ENCODE measurements around the gene SYNPO. TPM values are rescaled to one million over a fixed set of nuclear protein-coding genes. Genes with fewer than 3 reads are reported as not detected.

The SYNPO gene
- total and polyA plus RNA-seq, 5 donors from 2014 or later = 0.07 TPM; not detected in 4

DNA sequence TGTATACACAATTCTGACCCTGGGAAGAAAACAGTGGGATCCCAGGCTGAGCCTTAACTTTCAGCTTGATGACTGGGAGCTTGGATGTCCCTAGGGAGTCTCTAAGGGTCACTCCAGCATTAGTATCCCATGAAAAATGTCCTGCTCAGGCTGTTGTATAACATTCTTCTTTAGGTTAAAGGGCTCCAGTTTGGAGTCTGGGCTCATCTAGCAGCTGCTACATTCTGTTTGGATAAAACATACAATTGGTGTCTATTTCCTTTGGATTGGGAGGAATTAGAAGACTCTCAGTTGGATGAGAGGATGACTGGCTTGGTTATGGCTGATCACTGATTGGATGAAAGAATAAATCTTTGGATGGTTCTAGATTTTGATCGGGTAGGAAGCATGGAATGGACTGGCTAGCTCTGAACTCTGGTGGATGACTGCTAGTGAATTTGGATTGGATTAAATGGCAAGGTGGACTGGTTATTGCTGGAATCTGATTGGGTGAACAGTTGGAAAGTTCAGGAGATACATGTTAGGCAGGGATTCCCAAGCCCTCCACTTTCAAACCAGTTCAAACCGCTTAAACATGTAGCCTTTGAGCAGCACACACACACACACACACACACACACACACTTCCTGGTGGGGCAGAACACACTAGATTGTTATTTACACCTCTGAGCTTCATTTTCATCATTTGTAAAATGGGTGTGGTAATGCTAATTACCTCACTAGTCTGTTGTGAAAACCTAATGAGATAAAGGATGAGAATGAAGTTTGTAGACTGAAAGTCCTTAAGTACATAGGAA is 13.5 kb downstream of the SYNPO start:
- H3K4me3 Mint-ChIP-seq = peak overlapping the region in 2 of 4 donors; percentile 10 to 76
- Histone ChIP-seq H3K27ac (ENCODE audit: insufficient read depth, low read length, poor library complexity, severe bottlenecking) (no peak overlapping the region), H3K4me1 (ENCODE audit: control insufficient read depth, insufficient read depth, low read length, poor library complexity, severe bottlenecking) (peaks cover 7% of the 10 kb centered on the region), H3K27me3 (ENCODE audit: control insufficient read depth, insufficient read depth, low read length) (no peaks in the 10 kb centered on the region), H3K4me3 (ENCODE audit: low read depth, low read length) (no peak overlapping the region), H3K36me3 (ENCODE audit: control insufficient read depth, insufficient read depth, low read length) (no peaks in the 10 kb centered on the region), H3K9me3 (ENCODE audit: control insufficient read depth in 2 of 2, low read length in 2 of 2) (no peaks in the 10 kb centered on the region)
- ATAC-seq (ENCODE audit: low read depth in 2 of 2) = no peak
- H3K4me1 Mint-ChIP-seq = peaks cover 4 to 9% (median 7%) of the 10 kb centered on the region in 4 donors
- no peaks in the 10 kb centered on the region for H3K36me3 Mint-ChIP-seq
- H3K27me3 Mint-ChIP-seq = peaks cover 30% of the 10 kb centered on the region
- peaks cover 0 to 2% (median 0%) of the 10 kb centered on the region in 7 donors for H3K9me3 Mint-ChIP-seq
- H3K27ac Mint-ChIP-seq = peak overlapping the region in 1 of 3 donors; percentile 39
- peak in 1 of 3 donors; percentile 33 for DNase-seq

DNA sequence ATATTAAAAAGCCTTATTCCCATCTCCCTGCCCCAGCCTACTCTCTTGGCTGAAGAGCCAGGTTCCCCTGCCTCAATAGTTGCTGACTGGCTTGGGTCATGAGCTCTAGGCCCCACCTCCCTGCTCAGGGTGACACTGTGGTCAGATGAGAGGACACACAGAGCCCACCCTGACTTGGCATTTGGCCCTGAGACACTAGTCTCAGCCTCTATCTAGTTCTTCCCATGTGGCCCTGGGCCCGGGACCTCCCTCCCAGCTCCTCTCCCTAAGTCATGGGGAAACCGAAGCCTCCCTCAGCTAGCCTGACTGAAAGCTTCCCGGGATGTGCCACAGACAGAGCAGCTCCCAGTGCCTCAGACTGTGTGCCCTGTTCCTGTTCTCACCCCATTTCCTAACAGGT is 14.8 kb downstream of the SYNPO start:
- DNase-seq = no peak
- no peak for ATAC-seq (ENCODE audit: low read depth in 2 of 2)
- Histone ChIP-seq H3K27me3 (ENCODE audit: control insufficient read depth, insufficient read depth, low read length) (no peaks in the 10 kb centered on the region), H3K27ac (ENCODE audit: insufficient read depth, low read length, poor library complexity, severe bottlenecking) (no peak overlapping the region), H3K4me1 (ENCODE audit: control insufficient read depth, insufficient read depth, low read length, poor library complexity, severe bottlenecking) (peaks cover 7% of the 10 kb centered on the region), H3K9me3 (ENCODE audit: control insufficient read depth in 2 of 2, low read length in 2 of 2) (no peaks in the 10 kb centered on the region), H3K4me3 (ENCODE audit: low read depth, low read length) (no peak overlapping the region), H3K36me3 (ENCODE audit: control insufficient read depth, insufficient read depth, low read length) (no peaks in the 10 kb centered on the region)
- peaks cover 26% of the 10 kb centered on the region for H3K27me3 Mint-ChIP-seq
- H3K36me3 Mint-ChIP-seq = no peaks in the 10 kb centered on the region
- H3K4me3 Mint-ChIP-seq = peak overlapping the region in 2 of 4 donors; percentile 27 to 82
- H3K4me1 Mint-ChIP-seq = peaks cover 4 to 9% (median 7%) of the 10 kb centered on the region in 4 donors
- H3K9me3 Mint-ChIP-seq = peaks cover 0 to 2% (median 0%) of the 10 kb centered on the region in 7 donors
- H3K27ac Mint-ChIP-seq = no peak overlapping the region

DNA sequence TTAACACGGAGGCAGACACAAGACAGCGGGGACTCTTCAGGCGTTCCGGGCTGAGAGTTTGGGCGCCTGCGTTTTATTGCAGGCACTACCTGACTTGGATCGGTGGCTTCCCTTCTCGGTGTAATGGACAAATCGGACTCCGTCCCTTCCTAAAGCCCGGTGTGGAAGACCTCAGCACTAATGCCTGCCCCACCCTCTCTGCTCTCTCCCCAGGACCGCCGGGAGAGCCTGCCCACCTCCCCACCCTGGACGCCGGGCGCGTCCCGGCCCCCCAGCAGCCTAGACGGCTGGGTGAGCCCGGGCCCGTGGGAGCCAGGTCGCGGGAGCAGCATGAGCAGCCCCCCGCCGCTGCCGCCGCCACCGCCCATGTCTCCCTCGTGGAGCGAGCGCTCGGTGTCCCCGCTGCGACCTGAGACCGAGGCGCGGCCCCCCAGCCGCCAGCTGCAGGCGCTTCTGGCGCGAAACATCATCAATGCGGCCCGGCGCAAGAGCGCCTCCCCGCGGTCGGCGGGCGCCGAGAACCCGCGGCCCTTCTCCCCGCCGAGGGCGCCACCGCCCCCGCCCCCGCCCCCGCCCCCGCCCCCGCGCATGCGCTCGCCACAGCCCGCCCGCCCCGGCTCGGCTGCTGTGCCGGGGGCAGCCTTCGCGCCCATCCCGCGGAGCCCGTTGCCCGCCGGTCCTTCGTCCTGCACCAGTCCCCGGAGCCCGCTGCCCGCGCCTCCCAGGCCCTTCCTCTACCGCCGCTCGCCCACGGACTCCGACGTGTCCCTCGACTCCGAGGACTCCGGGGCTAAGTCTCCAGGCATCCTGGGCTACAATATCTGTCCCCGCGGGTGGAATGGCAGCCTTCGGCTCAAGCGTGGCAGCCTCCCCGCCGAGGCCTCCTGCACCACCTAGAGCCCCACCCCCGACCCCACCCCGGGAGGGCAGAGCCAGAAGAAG is 16.0 kb downstream of the SYNPO start:
- Histone ChIP-seq H3K27ac (ENCODE audit: insufficient read depth, low read length, poor library complexity, severe bottlenecking) (no peak overlapping the region), H3K27me3 (ENCODE audit: control insufficient read depth, insufficient read depth, low read length) (no peaks in the 10 kb centered on the region), H3K4me1 (ENCODE audit: control insufficient read depth, insufficient read depth, low read length, poor library complexity, severe bottlenecking) (peaks cover 7% of the 10 kb centered on the region), H3K9me3 (ENCODE audit: control insufficient read depth in 2 of 2, low read length in 2 of 2) (no peaks in the 10 kb centered on the region), H3K36me3 (ENCODE audit: control insufficient read depth, insufficient read depth, low read length) (no peaks in the 10 kb centered on the region), H3K4me3 (ENCODE audit: low read depth, low read length) (peak overlapping the region; percentile 53)
- H3K27ac Mint-ChIP-seq = peak overlapping the region in 1 of 3 donors; percentile 77
- DNase-seq = peak; percentile 69 to 81 (median 70)
- peak overlapping the region; percentile 76 to 90 (median 82) for H3K4me3 Mint-ChIP-seq
- H3K36me3 Mint-ChIP-seq = no peaks in the 10 kb centered on the region
- peaks cover 4 to 9% (median 7%) of the 10 kb centered on the region in 4 donors for H3K4me1 Mint-ChIP-seq
- peaks cover 27% of the 10 kb centered on the region for H3K27me3 Mint-ChIP-seq
- peaks cover 0 to 2% (median 0%) of the 10 kb centered on the region in 7 donors for H3K9me3 Mint-ChIP-seq
- ATAC-seq (ENCODE audit: low read depth in 2 of 2) = peak; percentile 80 to 83

DNA sequence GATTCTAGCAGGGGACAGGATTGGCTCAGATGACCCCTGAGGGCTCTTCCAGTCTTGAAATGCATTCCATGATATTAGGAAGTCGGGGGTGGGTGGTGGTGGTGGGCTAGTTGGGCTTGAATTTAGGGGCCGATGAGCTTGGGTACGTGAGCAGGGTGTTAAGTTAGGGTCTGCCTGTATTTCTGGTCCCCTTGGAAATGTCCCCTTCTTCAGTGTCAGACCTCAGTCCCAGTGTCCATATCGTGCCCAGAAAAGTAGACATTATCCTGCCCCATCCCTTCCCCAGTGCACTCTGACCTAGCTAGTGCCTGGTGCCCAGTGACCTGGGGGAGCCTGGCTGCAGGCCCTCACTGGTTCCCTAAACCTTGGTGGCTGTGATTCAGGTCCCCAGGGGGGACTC is 17.7 kb downstream of the SYNPO start:
- Mint-ChIP-seq H3K9me3 (peaks cover 0 to 2% (median 0%) of the 10 kb centered on the region in 7 donors), H3K4me3 (peak overlapping the region; percentile 40 to 82 (median 76)), H3K27ac (no peak overlapping the region), H3K27me3 (peaks cover 30% of the 10 kb centered on the region), H3K36me3 (no peaks in the 10 kb centered on the region), H3K4me1 (peaks cover 4 to 9% (median 7%) of the 10 kb centered on the region in 4 donors)
- Histone ChIP-seq H3K27ac (ENCODE audit: insufficient read depth, low read length, poor library complexity, severe bottlenecking) (no peak overlapping the region), H3K4me1 (ENCODE audit: control insufficient read depth, insufficient read depth, low read length, poor library complexity, severe bottlenecking) (peaks cover 7% of the 10 kb centered on the region), H3K36me3 (ENCODE audit: control insufficient read depth, insufficient read depth, low read length) (no peaks in the 10 kb centered on the region), H3K4me3 (ENCODE audit: low read depth, low read length) (no peak overlapping the region), H3K9me3 (ENCODE audit: control insufficient read depth in 2 of 2, low read length in 2 of 2) (no peaks in the 10 kb centered on the region), H3K27me3 (ENCODE audit: control insufficient read depth, insufficient read depth, low read length) (no peaks in the 10 kb centered on the region)
- DNase-seq (no peak), ATAC-seq (ENCODE audit: low read depth in 2 of 2) (no peak)

DNA sequence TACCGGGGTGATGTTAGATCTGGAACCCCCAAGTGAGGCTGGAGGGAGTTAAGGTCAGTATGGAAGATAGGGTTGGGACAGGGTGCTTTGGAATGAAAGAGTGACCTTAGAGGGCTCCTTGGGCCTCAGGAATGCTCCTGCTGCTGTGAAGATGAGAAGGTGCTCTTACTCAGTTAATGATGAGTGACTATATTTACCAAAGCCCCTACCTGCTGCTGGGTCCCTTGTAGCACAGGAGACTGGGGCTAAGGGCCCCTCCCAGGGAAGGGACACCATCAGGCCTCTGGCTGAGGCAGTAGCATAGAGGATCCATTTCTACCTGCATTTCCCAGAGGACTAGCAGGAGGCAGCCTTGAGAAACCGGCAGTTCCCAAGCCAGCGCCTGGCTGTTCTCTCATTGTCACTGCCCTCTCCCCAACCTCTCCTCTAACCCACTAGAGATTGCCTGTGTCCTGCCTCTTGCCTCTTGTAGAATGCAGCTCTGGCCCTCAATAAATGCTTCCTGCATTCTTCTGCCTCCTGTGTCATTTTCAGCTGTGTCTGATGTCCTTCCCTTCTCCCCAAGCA is 18.3 kb downstream of the SYNPO start:
- no peaks in the 10 kb centered on the region for H3K9me3 ChIP-seq (ENCODE audit: control insufficient read depth in 2 of 2, low read length in 2 of 2)
- H3K27ac ChIP-seq (ENCODE audit: insufficient read depth, low read length, poor library complexity, severe bottlenecking) = no peak overlapping the region
- ATAC-seq (ENCODE audit: low read depth in 2 of 2) (no peak), DNase-seq (no peak)
- Mint-ChIP-seq H3K9me3 (peaks cover 0 to 2% (median 0%) of the 10 kb centered on the region in 7 donors), H3K4me3 (peak overlapping the region in 2 of 4 donors; percentile 51 to 81), H3K27me3 (peaks cover 24% of the 10 kb centered on the region), H3K4me1 (peaks cover 4 to 9% (median 7%) of the 10 kb centered on the region in 4 donors), H3K27ac (no peak overlapping the region), H3K36me3 (no peaks in the 10 kb centered on the region)
- H3K36me3 ChIP-seq (ENCODE audit: control insufficient read depth, insufficient read depth, low read length) = no peaks in the 10 kb centered on the region
- H3K27me3 ChIP-seq (ENCODE audit: control insufficient read depth, insufficient read depth, low read length) = no peaks in the 10 kb centered on the region
- no peak overlapping the region for H3K4me3 ChIP-seq (ENCODE audit: low read depth, low read length)
- peaks cover 7% of the 10 kb centered on the region for H3K4me1 ChIP-seq (ENCODE audit: control insufficient read depth, insufficient read depth, low read length, poor library complexity, severe bottlenecking)

DNA sequence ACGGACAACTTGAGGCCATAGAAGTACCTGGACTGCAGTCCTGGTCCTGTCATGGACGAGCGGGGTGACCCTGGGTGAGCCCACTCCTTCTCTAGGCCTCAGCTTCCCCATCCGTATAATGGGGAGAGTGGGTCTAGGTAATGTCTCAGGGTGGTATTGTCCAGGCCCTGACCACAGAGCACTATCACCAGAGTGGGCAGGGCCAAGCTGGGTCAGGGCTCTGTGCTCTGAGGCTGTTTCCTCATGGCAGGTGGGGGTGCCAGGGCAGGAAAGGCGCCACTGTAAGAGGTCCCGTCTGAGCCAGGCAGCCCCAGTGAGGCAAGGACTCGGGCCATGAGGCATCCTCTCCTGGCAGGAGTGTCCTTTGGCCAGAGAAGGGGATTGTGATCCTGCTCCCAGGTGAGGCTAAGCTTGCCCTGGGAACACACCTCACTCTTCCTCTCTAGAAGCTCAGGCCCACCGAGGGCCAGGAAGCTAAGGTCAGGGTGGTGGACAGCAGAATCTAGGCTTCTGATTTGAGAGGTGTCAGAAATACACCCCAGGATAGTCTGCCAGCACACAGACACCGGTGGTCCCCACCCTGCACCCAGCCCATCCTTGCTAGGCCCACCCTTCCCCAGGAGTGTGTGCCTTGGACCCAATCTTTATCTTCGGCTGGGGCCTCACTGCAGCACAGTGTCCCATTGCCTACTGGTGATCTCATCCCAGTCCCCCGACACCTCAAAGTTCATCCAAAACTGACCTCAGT is 19.1 kb downstream of the SYNPO start:
- H3K36me3 ChIP-seq (ENCODE audit: control insufficient read depth, insufficient read depth, low read length) = no peaks in the 10 kb centered on the region
- no peaks in the 10 kb centered on the region for H3K9me3 ChIP-seq (ENCODE audit: control insufficient read depth in 2 of 2, low read length in 2 of 2)
- no peak for ATAC-seq (ENCODE audit: low read depth in 2 of 2)
- peaks cover 3% of the 10 kb centered on the region for H3K27me3 ChIP-seq (ENCODE audit: control insufficient read depth, insufficient read depth, low read length)
- Mint-ChIP-seq H3K27ac (no peak overlapping the region), H3K4me3 (no peak overlapping the region), H3K27me3 (peaks cover 23% of the 10 kb centered on the region), H3K4me1 (peaks cover 4 to 9% (median 6%) of the 10 kb centered on the region in 4 donors), H3K9me3 (peaks cover 0 to 2% (median 0%) of the 10 kb centered on the region in 7 donors), H3K36me3 (no peaks in the 10 kb centered on the region)
- no peak overlapping the region for H3K27ac ChIP-seq (ENCODE audit: insufficient read depth, low read length, poor library complexity, severe bottlenecking)
- peaks cover 7% of the 10 kb centered on the region for H3K4me1 ChIP-seq (ENCODE audit: control insufficient read depth, insufficient read depth, low read length, poor library complexity, severe bottlenecking)
- H3K4me3 ChIP-seq (ENCODE audit: low read depth, low read length) = no peak overlapping the region
- DNase-seq = no peak

Data from CD4-positive, CD25-positive, alpha-beta regulatory T cell (primary cell).